Ovary (tissue), 3 donors: ENCODE results near the gene CYS1.

Experiments
- CTCF ChIP-seq, 3 donors: fragments of 450-650 bp in 2 of 3; fragments of 200-600 bp in 1 of 3; IDR thresholded peaks; one replicate each; pipeline versions ENCODE4 v1.5.1 to v1.8.0; 2016 to 2022; ENCODE audit warnings: antibody characterized with exemption in 3 of 3, mild to moderate bottlenecking in 1 of 3
- EP300 ChIP-seq: sonication (generic); formaldehyde crosslinking; IDR thresholded peaks from one replicate; pipeline ENCODE4 v1.6.1; 2017; ENCODE audit warnings: antibody characterized with exemption
- POLR2A ChIP-seq: fragments of 450-650 bp; IDR thresholded peaks from one replicate; pipeline ENCODE4 v1.6.1; 2017; ENCODE audit warnings: antibody characterized with exemption, mild to moderate bottlenecking, moderate library complexity
- donor health status: DM: no; HTN: no; CAD: no.

DNA sequence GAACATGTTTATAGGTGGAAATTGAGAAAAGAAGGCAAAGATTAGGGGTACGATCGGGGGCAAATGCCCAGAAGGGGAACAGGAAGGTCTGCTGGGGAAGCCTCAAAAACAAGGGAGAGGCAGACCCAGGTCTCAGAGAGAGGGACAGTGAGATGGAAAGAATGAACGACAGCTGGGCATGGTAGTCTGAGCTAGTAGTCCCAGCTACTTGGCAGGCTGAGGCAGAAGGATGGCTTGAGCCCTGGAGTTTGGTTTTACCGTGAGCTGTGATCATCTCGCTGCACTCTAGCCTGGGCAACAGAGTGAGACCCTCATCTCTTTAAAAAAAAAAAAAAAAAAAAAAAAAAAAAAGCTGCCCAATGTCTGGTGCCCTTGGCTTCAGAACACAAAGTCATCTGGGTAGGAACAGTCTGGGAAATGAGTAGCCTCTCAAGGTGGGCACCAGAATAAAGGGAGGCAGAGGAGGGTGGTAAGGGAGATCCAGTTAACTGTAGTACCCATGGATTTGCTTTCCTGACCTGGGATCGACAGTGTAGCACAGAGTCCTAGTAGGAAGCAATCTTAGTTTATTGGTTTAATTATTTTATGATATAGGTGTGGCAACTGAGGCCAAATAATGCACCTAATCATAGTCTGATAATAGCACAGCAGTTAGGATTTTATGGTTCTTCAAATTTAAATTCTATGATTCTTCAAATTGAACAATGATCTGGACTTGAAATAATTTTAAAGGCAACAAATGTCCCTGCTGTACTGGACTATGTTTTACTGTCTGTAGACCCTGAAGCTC lies 45.8 kb upstream of the CYS1 start:
- TF ChIP-seq CTCF (IDR thresholded peaks at IDR 0.05): no peak
- no peak for TF ChIP-seq POLR2A
- TF ChIP-seq EP300: no peak
